Inflammatory macrophage treated with lipopolysaccharide for 4 hours (primary cell): Measurements from ENCODE around the gene SKI.

ENCODE experiments used
- DNase-seq: peaks from one replicate; pipeline ENCODE4 v3.0.0-alpha.2; 2020

Gene SKI

DNA sequence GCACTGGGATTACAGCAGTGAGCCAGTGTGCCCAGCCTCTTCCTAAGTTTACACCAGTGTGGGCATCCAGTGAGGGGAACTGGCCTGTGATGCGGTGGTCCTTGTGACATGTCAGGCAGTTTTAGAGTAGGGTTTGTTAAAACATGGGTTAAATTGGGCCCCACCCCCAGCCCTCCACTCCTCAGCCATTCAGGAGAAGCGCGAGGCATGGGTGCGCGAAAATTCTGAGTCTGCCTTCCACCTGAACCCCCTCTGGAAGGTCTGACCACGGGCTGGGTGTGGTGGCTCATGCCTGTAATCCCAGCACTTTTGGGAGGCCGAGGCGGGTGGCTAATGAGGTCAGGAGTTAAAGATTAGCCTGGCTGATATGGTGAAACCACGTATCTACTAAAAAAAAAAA lies 51.7 kb downstream of the SKI start:
- DNase-seq: no peak

DNA sequence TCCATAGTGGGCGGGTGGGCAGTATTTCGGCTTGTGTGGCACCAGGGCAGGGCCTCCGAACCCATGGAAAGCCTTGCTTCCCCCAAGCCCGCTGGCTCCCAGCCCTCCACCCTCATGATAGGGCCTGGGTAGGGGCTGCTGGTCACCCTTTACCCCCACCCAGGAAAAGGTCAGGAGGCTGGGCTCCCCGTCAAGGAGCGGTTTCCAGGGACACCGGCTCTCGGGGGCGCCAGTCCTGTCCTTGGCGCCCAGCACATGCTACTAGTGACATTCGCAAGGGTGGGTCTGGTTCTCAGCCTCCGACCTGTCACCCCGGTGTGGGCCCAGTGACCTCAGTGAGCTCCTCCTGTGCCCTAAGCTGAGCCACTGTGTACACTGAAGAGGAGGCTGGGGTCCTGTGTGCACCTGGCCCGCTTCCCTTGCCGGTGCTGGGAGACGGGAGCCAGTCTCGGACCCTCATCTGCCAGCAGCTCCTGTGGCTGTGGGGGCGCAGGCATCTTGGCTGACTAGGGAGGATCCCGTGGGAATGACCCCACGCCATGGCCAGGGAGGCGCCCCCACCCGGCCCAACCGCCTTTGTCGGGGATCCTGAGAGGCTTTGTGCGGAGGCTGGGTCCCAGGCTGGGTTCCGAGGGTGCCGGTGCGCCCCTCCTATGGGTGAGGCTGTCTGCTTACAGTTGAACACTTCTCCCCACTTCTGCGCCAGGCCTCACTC lies 54.6 kb downstream of the SKI start:
- DNase-seq: no peak

DNA sequence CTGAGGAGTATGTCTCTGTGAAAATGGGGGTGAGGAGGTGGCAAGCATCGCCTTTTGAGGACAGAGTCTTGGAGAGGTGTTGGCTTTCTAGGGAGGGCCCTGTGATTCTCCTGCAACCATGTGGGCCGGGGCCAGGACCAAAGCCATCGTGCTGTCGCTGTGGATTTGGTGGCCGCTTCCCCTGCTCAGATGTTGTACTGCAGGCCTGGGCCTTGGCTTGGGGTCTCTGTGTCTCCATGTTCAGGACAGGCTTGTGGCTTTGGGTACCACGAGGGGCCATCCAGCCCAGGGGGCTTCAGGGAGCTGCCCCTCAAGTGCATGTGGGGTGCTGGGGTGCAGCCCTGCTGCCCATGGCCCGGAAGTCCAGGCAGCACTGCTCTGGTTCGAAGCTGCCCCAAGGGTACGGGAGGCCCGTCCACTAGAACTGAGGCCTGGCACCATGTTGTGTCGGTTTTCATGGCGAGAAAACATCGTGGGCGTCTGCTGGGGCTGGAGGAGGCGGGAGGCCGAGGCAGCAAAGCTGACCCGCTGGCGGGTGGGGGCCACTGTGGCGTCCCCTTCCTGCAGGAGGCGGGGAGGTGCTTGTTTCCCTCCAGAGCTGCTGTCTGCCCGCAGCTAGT lies 55.4 kb downstream of the SKI start:
- no peak for DNase-seq

DNA sequence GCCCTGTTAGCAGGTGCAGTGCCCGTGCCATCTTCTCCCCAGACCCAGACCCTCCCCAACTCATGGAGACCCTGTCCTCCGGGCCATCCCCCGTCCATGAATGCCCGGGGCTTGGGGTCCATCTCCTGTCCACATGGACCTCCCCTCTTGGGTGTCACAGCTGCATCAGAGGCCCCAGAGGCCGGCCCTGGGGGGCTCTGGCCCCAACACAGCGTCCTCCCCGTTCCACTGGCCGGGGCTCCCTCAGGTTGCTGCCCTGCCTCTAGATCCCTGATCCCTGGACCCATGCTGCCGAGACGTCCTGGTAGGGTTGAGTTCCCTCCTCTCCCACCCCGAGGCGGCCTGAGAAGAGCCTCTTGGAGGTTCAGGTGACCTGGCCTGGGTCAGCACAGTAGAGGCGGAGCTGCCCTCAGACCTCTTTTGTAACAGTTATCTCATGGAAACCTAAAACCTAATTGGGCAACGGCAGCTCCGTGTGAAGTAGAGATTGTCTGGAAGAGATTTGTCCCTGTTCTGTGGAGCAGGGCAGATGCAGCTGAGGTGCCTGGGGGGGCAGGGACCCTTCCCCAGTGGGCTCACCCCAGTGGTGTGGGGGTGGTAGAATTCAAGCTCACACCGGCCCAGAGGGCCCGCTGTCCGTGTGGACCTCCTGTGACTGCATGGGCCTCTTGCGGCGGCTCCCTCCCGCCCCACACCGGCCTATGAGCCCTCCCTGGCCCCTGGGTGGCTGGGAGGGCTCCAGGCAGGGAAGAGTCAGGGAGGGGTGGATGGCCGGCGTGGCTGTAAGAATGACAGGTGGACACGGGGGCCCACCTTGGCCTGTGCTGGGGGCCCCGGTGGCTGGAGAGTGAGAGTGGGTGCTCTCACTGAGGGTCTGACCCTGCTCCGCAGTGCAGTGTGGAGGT lies 56.1 kb downstream of the SKI start:
- DNase-seq: no peak

DNA sequence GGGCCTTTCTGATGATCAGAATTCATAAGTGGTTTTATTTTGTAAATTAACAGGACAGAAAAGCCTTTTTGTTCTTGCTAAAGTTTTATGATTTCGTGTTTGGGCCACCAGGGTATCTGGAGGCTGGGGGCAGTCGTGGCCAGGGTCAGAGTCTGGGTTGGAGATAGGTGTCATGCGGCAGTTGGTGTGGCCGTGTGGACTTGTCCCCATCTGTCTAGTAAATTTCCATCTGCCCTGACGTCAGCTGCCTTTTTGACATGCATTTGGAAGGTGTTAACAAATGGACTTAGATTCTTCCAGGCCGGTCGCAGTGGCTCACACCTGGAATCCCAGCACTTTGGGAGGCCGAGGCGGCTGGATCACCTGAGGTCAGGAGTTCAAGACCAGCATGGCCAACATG lies 56.8 kb downstream of the SKI start:
- DNase-seq: no peak

DNA sequence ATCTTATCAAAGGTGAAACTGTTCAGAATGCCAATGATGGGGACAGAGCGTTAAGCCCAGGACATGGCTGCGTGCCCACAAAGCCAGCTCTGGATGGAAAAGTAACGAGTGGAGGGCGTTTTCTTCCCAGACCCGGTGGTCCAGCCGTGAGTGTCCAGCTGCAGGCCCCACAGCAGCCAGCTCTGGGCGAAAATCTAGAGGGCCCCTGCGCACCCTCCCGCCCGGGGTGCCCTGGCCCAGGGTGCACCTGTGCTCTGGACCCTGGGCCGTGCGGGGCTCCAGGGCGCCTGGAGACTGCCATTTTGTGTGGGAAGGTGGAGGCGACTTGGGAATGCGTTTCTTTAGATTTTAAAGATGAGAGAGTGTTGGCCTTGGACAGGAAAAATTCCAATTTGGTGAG lies 58.8 kb downstream of the SKI start:
- no peak for DNase-seq

DNA sequence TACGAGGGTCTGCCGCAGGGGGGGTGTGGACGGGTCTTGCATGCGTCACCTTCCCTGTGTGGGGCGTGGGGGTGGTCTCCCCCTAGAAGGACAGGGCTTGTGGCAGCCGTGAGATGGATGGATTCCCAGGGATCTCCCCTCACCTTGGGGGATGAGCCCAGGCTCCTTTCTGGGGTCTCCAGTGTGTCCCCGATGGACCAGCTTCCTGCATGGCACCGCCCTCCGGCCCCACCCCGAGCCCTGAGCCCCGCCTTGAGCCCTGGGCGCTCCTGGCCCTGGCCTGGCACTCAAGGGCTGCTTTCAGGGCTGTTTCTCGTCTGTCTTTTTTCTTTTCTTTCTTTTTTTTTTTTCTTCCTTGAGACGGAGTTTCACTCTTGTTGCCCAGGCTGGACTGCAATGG lies 59.5 kb downstream of the SKI start:
- no peak for DNase-seq

DNA sequence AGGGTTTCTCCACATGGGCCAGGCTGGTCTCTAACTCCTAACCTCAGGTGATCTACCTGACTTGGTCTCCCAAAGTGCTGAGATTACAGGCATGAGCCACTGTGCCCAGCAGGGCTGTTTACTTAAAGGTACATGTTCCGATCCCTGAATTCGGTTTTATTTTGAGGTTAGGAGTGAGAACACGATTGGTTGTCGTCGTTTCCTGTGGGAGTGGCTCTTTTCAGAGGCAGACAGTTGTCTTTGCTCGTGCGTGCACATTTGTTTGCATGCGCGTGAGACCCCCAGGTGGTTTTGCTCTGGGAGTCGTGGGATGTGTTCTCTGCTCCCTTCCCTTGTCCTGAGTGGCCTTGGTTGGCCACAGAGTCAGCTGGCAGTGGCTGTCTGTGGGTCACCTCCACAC lies 60.2 kb downstream of the SKI start:
- DNase-seq: no peak

DNA sequence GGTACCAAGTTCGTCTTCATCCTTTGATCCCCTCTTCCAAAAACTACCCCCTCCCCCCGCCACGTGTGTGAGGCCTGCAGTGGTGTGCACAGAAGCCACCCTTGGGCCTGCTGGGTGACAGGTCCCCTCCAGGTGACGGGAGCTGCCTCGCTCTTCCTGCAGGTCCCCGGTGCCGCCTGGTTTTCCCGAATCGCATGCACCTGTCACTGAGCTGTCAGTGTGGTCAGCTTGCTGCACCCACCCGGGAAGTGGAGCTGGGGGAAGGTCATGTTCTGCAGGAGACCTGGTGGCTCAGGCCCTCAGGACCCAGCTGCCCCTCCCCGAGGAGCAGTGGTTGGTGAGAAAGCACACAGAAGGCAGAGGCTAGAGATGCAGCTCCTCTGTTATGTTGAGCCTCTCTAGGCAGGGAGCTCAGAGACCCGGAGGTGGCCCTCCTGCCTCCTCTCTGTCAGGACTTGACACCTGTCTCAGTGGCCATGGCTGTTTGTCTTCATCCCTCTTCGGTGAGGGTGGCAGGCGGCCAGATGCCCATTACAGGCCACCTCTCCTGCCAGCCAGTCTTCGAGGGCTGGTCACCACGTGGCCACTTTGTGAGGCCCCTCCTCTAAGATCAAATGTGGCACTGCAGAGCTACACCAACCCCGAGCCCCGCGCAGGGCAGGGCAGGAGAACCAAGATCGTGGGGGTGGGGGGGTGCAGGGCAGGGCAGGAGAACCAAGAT lies 60.9 kb downstream of the SKI start:
- no peak for DNase-seq

DNA sequence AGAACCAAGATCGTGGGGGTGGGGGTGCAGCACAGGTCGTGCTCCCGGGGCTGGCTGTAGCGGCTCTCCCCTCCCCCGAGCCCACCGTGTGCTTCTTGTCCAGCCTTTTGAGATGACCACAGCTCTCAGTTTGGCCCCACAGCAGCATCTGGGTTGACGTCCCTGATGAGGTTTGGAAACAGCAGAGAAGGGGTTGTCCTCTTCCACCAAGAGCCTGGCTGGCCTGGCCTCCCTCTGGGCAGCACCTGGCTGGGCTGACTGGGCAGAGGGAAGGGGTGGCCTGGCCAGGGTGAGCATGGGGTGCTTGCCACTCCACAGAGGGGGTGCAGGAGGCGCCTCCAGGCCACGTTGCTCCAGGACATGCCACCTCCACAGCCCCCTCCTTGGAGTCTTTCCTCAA lies 61.5 kb downstream of the SKI start:
- DNase-seq: no peak

DNA sequence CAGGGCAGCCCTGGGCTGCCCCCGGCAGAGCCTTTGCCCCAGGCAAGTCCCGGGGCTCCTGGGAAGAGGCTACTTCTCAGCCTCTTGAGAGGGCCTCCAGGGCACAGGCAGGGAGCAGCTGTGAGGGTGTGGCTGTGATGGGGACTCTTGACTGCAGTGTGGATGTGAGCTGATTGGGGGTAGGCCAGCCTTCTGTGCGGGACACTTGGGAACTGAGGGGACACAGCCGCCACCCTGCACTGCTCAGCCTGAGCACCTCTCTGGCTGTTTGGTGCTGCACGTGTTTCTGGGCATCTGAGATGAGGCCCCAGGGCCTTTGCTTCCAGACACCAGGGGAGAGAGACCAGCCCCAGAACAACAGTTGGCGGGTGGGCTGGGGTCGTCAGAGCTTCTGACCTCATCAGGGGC lies 62.1 kb downstream of the SKI start:
- no peak for DNase-seq

DNA sequence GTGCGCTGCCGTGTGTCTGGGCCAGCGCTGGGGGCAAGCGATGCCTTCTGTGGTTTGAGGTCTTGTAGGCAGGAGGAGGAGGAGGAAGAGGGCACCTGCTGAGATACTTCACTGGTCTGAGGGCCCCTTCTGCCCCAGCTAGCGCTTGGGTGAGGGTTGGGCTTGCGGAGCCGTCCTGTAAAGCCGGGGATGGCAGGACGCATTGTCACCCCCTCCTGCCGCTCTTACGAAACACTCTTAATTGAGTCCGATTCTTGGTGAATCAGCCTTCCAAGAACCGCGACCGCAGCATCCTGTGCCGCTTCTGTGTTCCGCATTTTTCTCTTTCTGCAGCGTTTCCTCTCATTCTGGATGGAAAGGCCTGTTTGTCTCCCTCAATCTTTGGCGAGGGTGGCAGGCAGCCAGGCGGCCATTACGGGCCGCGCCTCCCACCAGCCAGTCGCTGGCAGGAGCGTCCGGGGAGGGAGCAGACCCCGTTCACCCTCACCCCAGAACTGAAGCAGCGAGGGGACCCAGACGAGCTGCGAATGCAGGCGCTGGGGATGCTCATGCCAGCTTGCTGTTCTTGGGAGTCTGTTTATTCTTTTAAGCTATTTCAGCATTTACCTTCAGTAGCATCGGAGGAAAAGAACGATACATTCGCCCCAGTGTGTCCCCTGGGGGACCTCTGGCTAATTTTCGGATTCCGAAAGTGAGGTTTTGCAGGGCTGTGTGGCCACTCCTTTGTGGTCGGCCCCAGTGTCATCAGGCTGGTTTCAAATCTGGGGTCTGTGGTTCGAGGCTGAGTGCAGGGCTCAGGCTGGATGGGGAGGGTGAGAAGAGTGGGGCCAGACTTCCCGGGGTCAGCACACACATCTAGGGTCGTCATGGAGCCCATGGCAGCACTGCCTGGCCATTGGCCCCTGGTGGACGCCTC lies 62.7 kb downstream of the SKI start:
- peak; percentile 97 for DNase-seq

DNA sequence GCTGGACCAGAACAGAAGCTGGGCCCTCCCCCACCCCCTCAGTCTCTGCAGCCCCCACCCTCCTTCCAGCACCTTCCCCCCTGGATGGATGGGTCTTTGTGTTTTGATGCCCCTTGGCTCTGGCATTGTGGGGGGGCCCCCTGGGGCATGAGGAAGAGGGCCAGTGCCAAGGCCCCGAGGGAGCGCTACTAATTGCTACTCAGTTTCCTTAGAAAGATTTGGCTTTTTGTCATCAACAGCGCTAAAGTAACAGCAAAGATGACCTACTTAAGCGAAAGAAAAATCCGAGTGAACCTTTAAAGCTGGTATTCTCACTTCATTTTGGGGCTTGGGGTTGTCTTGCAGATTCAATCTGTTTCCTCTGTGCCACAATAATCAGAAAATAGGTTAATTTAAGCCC lies 63.5 kb downstream of the SKI start:
- no peak for DNase-seq

DNA sequence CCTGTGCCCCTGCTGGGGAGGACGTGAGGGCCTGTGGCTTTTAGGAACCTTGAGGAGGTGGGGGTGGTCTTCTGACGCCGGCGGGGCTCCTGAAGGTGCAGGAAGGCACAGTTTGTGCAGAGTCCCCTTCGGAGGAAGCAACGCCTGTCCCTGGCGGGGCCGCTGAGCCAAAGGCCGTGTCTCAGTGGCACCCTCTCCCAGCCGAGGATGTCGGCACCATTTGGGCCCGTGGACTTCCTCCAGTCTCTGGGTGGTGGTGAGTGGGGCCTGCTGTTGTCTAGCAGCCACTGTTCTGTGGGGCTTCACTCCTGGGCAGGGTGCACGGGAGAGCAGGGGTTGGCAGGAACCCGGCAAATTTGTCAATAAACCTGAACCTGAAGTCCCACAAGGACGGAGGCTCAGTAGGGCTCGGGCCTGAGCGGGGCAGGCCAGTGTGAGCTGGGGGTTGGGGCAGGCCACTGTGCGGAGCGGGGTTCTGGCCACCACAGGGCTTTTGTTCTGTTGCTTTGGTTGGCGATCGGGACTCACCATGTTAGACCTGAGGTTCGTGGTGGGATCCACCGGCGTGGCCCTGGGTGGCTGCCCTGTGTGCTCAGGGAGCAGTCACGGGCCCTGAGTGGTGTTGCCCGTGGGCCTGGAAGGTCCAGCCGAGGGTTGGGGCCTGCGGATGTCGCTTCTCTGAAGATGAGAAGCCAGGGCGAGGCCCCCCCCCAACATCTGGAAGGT lies 64.8 kb downstream of the SKI start:
- DNase-seq: no peak

DNA sequence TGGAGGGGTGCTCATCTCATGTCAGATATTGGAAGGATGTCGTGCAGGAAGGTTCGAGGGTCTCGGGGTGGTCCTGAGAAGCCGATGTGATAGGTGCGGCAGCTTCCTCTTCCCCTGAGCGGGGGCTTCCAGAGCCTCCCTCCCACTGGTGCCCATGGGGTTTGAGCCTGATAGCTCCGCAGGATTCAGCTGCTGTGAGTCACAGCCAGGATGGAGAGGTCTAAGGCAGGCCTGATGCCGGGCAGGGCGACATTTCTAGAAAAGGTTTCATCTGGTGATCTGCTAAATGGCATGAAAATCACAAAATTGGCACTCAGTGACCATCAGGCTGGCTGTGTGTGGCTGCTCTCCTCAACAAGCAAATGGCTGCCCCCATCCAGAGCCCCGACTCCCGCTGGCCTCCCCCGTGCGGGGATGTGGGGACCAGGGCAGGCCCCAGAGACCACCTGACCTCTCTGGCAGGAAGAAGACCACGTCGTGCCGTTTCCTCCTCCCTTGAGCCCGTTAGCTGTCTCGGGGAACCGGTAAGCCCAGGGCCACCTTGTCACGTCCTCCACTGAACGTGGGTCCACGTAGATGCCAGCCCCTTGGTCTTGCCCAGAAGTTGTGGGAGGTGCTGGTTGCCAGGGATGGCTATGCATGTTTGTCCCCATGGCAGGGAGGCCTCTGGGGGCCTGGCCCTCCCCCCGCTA lies 66.1 kb downstream of the SKI start:
- DNase-seq: no peak

DNA sequence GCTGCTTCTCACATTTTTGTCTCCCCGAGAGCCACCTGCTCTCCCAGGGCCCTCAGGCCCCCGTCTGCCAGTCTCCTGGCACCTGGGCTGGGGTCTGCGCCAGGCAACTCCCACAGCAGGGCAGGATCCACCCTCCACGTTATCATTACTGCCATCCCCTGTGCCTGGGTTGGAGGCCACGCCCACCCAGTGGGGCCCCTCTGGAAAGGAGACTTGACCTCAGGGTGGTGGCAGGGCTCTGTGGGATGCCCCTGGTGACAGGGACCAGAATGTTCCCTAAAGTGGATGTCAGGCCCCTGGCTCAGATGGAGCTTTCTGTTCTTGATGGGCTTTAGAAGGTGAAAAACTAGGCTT lies 66.6 kb downstream of the SKI start:
- no peak for DNase-seq

DNA sequence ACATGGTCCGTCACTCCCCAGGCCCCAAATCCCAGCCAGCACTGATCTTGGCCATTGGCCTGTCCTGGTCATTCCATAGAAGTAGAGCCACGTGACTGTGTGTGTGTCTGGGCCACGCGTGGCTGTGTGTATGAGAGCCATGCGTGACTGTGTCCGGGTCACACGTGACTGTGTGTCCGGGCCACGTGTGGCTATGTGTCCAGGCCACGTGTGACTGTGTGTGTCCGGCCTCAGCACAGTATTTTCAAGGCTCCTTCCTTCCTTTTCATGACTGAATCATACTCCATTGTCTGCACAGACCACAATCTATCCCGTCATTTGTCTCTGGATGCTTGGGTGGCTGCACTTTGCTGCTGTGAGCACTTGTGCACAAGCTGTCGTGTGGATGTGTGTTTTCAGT lies 67.4 kb downstream of the SKI start:
- no peak for DNase-seq

DNA sequence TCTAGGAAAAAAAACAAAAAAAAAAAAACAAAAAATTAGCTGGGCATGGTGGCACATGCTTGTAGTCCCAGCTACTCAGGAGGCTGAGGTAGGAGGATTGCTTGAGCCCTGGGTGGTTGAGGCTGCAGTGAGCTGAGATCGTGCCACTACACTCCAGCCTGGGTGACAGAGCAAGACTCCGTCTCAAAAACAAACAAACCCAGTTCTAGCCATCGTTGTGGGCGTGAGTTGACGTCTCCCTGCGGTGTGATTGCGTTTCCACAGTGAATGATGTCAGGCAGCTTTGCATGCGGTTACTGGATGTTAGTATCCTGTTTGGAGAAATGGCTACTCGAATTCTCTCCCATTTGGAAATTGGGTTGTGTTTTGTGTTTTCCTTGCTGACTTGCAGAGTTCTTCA lies 68.1 kb downstream of the SKI start:
- DNase-seq: peak; percentile 71

DNA sequence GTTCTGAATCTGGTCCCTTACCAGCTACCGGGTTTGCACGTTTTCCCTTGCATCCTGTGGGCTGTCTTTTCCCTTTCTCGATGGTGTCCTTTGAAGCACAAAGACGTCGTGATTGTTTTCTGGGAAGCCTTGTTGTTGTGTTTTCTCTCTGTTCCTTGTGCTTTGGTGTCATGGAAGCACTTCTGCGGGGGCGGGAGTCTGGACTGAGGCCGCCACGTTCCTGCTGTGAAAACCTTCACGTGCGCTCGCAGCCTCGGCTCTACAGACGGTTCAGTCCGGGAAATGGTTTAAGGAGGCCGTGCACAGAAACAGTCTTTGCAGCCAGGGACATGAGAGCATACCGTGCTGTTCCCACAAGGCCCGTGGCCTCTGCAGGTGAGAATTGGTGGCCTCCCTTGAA lies 68.5 kb downstream of the SKI start:
- DNase-seq: no peak

DNA sequence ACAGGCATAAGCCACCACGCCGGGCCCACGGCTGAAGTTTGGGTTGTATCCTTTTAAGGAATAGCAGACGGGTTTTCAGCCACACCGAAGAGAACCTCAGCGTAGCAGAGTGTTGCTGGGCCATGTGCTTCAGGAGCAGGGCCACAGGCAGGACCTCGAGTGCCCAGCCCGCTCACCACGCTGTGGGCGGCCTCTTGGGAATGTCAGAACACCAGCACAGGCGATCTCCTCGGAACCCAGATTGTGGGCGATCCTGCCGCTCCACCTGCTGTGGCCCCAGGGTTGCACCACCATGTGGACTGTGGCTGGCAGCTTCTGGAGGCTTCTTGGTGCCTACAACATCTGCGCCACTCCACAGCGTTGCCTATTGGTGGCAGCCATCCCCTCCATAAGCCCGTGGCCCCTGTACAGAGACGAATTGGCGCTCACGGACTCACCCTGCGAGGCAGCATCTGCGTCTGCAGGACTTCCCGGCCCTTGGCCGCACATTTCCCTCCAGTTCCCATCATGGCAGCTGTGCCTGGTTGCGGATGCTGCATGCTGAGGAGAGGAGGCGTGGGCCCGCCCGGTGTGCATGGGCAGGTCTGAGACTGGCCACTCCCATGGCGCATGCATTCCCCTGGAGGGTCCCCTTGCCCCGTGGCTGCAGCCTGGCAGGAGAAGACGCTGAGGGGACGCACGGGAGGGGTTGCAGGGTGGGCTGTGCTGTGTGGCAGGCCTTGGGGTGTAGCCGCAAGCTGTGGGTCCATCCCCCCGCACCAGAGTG lies 69.3 kb downstream of the SKI start:
- DNase-seq: no peak
